ENCODE results near the gene MUC3A.

- TF ChIP-seq CTCF (CRISPR knock-in tag; IDR thresholded peaks at IDR 0.05), result no peak
- no peak for TF ChIP-seq CC2D1A (CRISPR knock-in tag; IDR thresholded peaks at IDR 0.05)
- TF ChIP-seq ZNF567 (CRISPR knock-in tag; IDR thresholded peaks at IDR 0.05; ENCODE audit: borderline replicate concordance), result no peak
- no peak for TF ChIP-seq ZNF207 (IDR thresholded peaks at IDR 0.05; ENCODE audit: borderline replicate concordance)
- no peak for TF ChIP-seq ZNF747 (CRISPR knock-in tag; IDR thresholded peaks at IDR 0.05; ENCODE audit: borderline replicate concordance)
- no peak for TF ChIP-seq JUN (CRISPR knock-in tag; IDR thresholded peaks at IDR 0.05)
- TF ChIP-seq ZNF354B (CRISPR knock-in tag; IDR thresholded peaks at IDR 0.05), result no peak
Observed at GRCh38 chr7:100968650-100969049, 19.3 kb downstream of the MUC3A start.

Data from HepG2 (cell line).